AG08395 (cell line): Measurements from ENCODE around the gene NGRN.

Source experiments
- DNase-seq: peaks from one replicate; pipeline ENCODE4 v3.0.0; 2012; ENCODE audit warnings: mixed read lengths, low spot score

The NGRN gene

GRCh38 chr15:90320062-90320884, 54.8 kb downstream of the NGRN start:
- DNase-seq = peak; percentile 92

GRCh38 chr15:90320885-90321278, 55.4 kb downstream of the NGRN start:
- DNase-seq = no peak
